Activated T-helper 17 cell treated with anti-CD3 and anti-CD28 coated beads, Interleukin-2, amount 50 U/mL, for 72 hours (primary cell): Measurements from ENCODE around the gene UPK3B. TPM values are rescaled to one million over a fixed set of nuclear protein-coding genes. Genes with fewer than 3 reads are reported as not detected.
A peak's percentile ranks its signal among the peaks of the same experiment; 100 is the strongest.
"Not testable (repeated sequence)": the region's sequence is repeated elsewhere in the genome, so short reads cannot be mapped to it uniquely, and the experiment has no call there.

ENCODE experiments used
- ATAC-seq: fragments of 150-1000 bp; cut with Tn5 transposase; replicated peaks from 2 replicates; pipeline ENCODE4 v1.10.0; 2021; ENCODE audit warnings: mild to moderate bottlenecking, moderate library complexity
- H3K27ac Mint-ChIP-seq: one replicate; pipeline ENCODE4 v1.8.0; 2022; ENCODE audit warnings: mixed read lengths
- H3K27me3 Mint-ChIP-seq: one replicate; pipeline ENCODE4 v1.8.0; 2022; ENCODE audit warnings: mixed read lengths
- H3K36me3 Mint-ChIP-seq: one replicate; pipeline ENCODE4 v1.8.0; 2022; ENCODE audit warnings: low read depth, mild to moderate bottlenecking, mixed read lengths
- H3K4me1 Mint-ChIP-seq: one replicate; pipeline ENCODE4 v1.8.0; 2022; ENCODE audit warnings: mixed read lengths
- H3K4me3 Mint-ChIP-seq: one replicate; pipeline ENCODE4 v1.8.0; 2022; ENCODE audit warnings: mild to moderate bottlenecking, mixed read lengths
- H3K9me3 Mint-ChIP-seq: one replicate; pipeline ENCODE4 v1.8.0; 2022; ENCODE audit warnings: mixed read lengths
- total RNA-seq, 2 donors: library from RNA; stranded (reverse); gene quantifications; one replicate each; pipeline ENCODE4 v1.2.3, GENCODE V29; 2022

UPK3B gene
- total RNA-seq, result 1 to 10 TPM in 1 of 2 donors, under 1 TPM in 1; 0.79 to 1.0 TPM

DNA sequence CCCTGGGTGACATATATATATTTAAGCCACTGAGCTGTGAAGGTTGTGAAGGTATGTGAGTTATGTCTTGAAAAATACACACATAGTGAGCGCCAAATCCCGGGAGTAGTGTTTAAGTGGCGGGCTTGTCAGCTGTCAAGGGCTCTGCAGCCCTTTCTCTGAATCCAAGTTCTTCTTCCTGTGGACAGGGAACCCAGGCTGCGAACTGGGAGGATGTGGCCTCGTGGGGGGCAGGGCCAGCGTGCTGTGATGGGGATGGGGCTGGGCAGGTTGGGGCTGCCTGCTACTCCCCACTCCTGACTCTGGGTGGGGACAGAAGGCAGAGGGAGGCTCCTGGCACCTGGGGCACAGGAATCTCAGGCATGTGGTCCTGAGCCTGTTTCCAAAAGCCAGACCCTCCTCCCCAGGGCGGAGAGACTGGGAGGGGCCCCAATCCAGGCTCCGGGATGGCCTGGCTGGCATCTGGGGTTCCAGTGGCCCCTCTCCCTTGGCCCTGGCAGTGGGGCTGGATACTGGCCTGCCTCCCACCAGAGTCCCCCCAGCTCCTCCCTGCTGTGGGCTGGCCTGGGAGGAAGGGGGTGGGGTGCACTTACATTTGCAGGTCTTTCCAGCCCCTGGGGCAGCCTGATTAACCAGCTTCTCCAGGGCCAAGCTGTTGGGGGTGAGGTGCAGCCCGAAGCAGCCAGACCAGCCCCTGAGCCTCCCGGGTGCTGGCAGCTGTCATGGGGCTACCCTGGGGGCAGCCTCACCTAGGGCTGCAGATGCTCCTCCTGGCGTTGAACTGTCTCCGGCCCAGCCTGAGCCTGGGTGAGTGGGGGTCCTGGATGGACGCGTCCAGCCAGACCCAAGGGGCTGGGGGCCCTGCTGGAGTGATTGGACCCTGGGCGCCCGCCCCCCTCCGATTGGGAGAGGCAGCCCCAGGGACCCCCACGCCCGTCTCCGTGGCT lies at the start of gene UPK3B:
TSS of gene UPK3B (plus strand) at position 622 of the 947 bp plus-strand sequence. CDS start at position 723, 101 bp downstream.
- Mint-ChIP-seq H3K4me3 (no peak within 1 kb of the TSS), H3K27ac (no peak within 1 kb of the TSS), H3K4me1 (peaks cover 3% of the 10 kb centered on the region), H3K36me3 (no peaks in the 10 kb centered on the region), H3K9me3 (no peaks in the 10 kb centered on the region), H3K27me3 (no peaks in the 10 kb centered on the region)
- no peak for ATAC-seq

DNA sequence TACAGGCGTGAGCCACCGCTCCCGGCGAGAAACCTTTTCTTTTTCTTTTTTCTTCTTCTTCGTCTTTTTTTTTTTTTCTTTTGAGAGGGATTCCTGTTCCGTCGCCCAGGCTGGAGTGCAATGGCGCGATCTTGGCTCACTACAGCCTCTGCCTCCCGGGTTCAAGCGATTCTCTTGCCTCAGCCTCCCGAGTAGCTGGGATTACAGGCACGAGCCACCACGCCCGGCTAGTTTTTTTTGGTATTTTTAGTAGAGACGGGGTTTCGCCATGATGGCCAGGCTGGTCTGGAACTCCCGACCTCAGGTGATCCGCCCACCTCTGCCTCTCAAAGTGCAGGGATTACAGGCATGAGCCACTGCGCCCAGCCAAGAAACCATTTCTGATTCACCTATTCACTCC lies 49.6 kb upstream of the UPK3B start:
- not testable (repeated sequence) for H3K4me3 Mint-ChIP-seq, ATAC-seq, H3K36me3 Mint-ChIP-seq, H3K27me3 Mint-ChIP-seq, H3K27ac Mint-ChIP-seq, H3K4me1 Mint-ChIP-seq, H3K9me3 Mint-ChIP-seq

DNA sequence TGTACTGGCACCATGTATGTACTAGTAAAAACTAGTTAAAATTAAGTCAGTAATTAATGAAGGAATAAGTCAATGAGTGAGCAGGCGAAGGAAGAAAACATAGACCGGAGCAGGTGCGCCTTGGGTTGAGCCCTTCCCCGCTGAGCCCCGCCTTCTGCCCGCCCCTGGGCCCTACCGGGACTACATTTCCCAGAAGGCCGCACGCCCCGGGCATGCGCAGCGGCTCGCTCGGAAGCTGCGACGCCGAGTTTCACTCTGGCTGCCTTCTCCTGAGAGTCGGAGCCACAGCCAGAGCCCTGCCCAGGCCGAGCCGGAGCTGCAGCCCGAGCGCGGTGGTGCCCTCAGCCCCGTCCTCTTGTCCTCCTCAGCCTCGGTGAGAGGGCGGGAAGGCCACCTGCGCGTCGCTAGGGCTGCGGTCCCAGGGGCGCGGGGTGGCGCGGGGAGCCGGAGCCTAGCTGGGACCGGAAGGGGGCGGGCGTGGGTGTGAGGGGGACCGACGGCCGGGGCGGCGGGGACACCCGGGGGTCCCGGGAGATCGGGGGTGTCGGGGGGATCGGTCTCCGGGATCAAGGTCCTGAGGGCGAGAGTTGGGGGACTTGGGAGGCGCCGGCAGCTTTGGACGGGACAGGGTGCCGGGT lies 48.8 kb upstream of the UPK3B start, which contains the start of gene DTX2:
TSS of gene DTX2 (plus strand) at position 246 of the 638 bp plus-strand sequence. CDS start 18,801 bp downstream, outside the sequence.
- not testable (repeated sequence) for H3K9me3 Mint-ChIP-seq, H3K27ac Mint-ChIP-seq, H3K4me3 Mint-ChIP-seq, H3K27me3 Mint-ChIP-seq, H3K36me3 Mint-ChIP-seq, H3K4me1 Mint-ChIP-seq
- ATAC-seq, result peak; percentile 99

DNA sequence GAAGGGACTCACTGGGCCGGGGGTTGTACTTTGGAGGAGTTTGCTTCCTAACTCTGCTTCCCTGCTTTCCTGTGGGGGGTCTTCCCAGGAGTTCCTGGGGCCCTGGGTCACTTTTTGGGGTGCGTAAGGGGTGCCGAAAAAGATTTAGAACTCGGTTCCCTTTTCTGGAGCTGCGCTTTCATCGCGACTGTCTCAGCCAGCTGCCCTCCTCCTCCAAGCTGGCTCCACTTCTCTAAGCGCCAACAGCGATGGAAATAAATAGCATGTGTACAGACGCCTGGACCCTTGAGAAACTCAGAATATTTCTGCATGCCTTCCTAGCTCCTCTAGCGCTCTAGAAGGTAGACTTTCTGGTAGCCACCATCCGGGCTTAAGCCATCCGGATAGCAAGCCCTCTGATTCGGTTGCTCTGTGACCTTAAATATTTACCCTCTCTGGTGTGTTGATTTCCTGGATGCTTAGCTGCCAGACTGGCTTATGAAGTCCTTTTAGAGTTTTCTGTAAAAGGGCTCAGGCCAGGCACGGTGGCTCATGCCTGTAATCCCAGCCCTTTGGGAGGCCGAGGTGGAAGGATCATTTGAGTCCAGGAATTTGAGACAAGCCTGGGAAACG lies 48.0 kb upstream of the UPK3B start:
- H3K36me3 Mint-ChIP-seq, H3K27me3 Mint-ChIP-seq, H3K4me3 Mint-ChIP-seq, H3K27ac Mint-ChIP-seq, H3K9me3 Mint-ChIP-seq, ATAC-seq, H3K4me1 Mint-ChIP-seq: not testable (repeated sequence)

DNA sequence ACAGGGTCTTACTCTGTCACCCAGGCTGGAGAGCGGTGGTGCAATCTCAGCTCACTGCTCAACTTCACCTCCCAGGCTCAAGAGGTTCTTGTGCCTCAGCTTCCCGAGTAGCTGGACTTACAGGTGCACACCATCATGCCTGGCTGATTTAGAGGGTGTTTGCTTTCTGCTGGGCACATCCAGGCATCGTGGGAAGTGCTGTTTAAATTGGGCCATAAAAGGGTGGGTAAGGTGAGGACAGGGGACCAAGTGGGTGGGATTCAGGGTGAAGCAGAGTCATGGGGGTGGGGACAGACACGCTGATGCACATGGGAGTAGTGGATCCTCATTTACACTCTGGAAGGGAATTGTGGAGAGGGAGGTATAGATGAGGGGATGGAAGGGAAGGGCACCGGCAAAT lies 45.4 kb upstream of the UPK3B start:
- not testable (repeated sequence) for H3K36me3 Mint-ChIP-seq, H3K9me3 Mint-ChIP-seq, H3K4me3 Mint-ChIP-seq, ATAC-seq, H3K27me3 Mint-ChIP-seq, H3K27ac Mint-ChIP-seq, H3K4me1 Mint-ChIP-seq

DNA sequence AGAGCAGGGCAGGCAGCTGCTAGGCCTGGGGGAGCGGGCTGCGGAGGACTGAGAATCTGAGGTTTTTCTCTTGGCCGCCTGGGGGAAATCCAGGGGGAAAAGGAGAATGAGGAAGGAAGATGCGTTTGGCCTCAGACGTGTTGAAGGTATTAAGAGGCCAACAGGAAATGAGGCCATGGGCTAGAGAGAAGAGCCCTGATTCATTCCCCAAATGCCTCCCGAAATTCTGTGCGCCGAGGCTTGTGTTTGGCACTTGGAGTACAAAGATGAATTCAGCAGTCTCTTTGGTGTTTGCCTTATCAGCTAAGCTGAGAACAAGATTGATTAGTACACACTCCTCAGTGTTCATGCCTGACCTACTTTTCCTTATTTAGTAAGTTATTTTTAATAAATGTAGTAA lies 44.4 kb upstream of the UPK3B start:
- not testable (repeated sequence) for H3K4me3 Mint-ChIP-seq, ATAC-seq, H3K9me3 Mint-ChIP-seq, H3K27me3 Mint-ChIP-seq, H3K36me3 Mint-ChIP-seq, H3K27ac Mint-ChIP-seq, H3K4me1 Mint-ChIP-seq

DNA sequence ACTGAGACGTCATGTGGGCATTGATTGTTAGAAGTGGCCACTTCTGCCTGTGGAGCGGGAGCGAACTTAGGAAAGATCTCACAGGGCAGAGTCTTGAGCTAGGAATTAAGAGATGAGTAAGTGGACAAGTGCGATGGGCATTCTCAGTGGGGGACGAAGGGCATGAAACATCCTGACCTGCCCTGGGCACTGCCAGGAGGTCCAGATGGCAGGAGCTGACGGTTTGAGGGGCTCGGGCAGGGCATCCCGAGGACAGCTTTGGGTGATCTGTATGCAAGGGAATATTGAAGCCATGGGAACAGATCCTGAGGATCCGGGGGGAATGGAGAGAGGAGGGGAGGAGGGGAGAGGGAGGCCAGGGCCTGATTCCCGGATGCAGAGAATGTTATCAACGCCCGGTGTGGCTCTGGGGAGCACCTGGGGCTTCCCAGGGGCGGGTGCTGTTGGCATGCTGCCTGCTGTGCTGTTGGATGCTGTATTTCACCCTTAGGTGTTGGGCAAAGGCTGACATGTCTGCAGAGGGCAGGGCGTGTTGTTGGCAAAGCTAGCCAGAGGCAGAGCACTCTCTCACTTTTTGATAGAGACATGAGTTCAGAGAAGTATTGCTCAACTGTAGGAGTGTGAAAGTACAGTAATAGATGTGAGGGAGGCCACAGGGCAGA lies 42.5 kb upstream of the UPK3B start:
- not testable (repeated sequence) for H3K27ac Mint-ChIP-seq, H3K27me3 Mint-ChIP-seq
- peak; percentile 26 for ATAC-seq

DNA sequence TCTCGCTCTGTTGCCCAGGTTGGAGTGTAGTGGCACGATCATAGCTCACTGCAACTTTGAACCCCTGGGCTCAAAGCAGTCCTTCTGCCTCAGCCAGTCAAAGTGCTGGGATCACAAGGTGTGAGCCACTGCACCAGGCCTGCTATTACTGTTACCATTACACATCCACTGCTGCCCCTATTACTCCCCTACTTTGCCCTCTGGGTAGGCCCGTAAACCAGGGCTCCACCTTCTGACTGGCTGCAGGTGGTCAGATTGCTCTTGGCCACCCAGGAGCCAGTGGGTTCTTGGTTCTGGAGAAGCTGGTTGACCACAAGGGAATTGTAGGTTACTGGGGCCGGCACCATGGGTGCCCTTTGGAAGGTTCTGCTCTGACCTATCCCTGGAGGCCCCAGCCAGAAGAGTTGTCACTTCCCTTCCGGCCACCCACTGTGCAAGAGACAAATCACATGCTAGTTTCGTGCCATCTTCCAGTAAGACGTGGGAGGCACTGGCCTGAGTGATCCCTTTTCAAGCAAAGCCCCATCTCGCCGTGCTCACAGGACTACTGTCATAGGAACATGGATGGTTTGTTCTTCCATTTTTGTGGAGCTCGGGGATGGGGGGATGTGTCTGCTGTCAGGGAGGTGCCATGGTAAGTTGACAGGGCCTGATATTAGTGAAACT lies 38.7 kb upstream of the UPK3B start:
- not testable (repeated sequence) for H3K36me3 Mint-ChIP-seq, H3K9me3 Mint-ChIP-seq, H3K4me3 Mint-ChIP-seq, H3K27ac Mint-ChIP-seq, H3K27me3 Mint-ChIP-seq, ATAC-seq, H3K4me1 Mint-ChIP-seq

More for the DNA sequence above, 42.5 kb upstream of the UPK3B start:
- not testable (repeated sequence) for H3K9me3 Mint-ChIP-seq, H3K4me1 Mint-ChIP-seq, H3K36me3 Mint-ChIP-seq, H3K4me3 Mint-ChIP-seq

DNA sequence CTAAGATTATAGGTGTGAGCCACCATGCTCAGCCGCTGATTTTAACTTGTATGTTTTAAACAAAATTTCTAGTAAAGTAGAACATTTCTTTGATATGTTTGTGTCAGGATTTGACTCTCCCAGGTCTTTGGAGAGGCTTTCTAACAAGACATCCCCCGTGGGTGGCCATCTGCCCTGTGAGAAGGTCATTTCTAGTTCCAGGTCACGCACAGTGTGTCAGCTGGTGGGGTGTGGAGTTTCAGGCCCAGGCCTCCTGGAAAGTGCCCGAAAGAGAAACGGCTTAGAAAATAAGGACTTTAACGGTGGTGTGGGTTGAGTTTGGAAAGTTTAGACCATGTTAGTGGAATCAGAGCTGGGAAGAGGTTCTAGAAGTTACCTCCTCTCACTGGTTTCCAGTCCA lies 37.3 kb upstream of the UPK3B start:
- not testable (repeated sequence) for H3K36me3 Mint-ChIP-seq, H3K4me1 Mint-ChIP-seq, ATAC-seq, H3K27me3 Mint-ChIP-seq, H3K9me3 Mint-ChIP-seq, H3K27ac Mint-ChIP-seq, H3K4me3 Mint-ChIP-seq

DNA sequence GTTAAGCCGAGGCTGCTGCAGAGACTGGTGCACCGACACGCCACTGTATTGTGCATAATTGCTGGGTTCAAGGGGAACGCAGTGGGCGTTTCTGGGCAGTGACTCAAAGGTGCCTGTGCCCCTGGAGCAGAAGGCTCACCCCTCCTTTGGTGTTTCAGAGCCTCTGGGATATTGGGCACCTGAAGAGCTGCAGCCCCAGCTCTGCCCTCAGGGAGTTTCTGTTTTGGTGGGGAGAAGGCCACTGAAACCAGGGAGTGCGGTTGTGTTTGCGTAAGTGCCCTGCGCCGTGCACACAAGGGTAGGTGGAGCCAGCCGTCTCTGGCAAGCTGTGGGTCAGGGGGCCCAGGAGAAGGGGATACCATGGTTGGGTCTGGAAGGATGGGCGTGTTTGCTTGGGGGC lies 34.1 kb upstream of the UPK3B start:
- not testable (repeated sequence) for H3K4me1 Mint-ChIP-seq, H3K27ac Mint-ChIP-seq, H3K36me3 Mint-ChIP-seq, H3K9me3 Mint-ChIP-seq, H3K27me3 Mint-ChIP-seq, ATAC-seq, H3K4me3 Mint-ChIP-seq

DNA sequence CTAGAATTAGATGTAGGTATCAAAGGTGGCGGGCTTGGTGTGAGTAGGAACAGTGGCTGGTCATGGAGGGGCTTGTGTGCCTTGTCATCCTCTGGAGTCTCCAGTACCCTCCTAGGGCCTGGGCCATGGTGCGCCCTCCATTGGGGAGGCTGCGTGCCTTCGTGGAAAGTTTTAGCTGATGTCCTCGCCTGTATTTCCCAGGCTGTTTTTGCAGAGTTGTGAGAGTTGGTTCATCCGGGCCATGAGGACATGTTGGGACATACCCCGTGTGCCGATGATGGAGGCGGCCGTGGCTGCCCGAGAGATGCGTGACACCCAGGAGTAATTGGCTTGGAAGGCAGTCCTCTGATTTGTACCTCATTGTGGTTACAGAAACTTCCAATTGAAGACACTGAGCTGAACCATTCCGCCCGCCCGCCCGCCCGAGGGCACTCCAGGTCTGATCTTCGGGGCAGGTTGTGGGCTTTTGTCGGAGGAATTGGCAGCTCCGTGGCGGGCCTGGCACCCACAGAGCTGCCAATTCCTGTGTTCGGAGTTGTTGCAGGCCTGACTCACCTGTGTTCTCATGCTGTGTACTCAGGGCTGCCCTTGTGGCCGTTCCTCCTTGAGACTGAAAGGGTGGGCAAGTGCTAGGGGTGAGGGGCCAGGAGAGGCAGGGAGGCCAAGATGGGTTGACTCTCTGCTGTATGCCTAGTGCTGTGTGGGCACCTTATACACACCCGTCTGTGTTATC lies 33.4 kb upstream of the UPK3B start:
- not testable (repeated sequence) for H3K27me3 Mint-ChIP-seq, H3K27ac Mint-ChIP-seq, H3K9me3 Mint-ChIP-seq, H3K4me1 Mint-ChIP-seq, H3K4me3 Mint-ChIP-seq, ATAC-seq, H3K36me3 Mint-ChIP-seq

DNA sequence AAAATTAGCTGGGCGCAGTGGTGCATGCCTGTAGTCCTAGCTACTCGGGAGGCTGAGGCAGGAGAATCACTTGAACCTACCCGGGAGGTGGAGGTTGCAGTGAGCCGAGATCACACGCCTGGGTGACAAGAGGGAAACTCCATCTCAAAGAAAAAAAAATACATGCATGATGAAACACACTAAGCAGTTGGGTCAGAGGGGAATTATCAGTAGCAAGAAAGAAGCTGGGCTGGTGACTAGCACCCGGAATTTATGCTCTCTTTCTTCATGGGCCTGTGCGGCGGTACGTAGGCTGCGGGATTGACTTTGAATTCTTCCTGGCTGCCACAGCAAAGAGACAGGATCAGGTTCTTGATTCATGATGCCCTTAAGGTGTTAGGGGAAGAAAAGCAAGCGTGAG lies 30.7 kb upstream of the UPK3B start:
- H3K9me3 Mint-ChIP-seq, H3K4me3 Mint-ChIP-seq, H3K4me1 Mint-ChIP-seq, H3K27me3 Mint-ChIP-seq, H3K27ac Mint-ChIP-seq, ATAC-seq: not testable (repeated sequence)
- H3K36me3 Mint-ChIP-seq, result peaks cover 20% of the 10 kb centered on the region

DNA sequence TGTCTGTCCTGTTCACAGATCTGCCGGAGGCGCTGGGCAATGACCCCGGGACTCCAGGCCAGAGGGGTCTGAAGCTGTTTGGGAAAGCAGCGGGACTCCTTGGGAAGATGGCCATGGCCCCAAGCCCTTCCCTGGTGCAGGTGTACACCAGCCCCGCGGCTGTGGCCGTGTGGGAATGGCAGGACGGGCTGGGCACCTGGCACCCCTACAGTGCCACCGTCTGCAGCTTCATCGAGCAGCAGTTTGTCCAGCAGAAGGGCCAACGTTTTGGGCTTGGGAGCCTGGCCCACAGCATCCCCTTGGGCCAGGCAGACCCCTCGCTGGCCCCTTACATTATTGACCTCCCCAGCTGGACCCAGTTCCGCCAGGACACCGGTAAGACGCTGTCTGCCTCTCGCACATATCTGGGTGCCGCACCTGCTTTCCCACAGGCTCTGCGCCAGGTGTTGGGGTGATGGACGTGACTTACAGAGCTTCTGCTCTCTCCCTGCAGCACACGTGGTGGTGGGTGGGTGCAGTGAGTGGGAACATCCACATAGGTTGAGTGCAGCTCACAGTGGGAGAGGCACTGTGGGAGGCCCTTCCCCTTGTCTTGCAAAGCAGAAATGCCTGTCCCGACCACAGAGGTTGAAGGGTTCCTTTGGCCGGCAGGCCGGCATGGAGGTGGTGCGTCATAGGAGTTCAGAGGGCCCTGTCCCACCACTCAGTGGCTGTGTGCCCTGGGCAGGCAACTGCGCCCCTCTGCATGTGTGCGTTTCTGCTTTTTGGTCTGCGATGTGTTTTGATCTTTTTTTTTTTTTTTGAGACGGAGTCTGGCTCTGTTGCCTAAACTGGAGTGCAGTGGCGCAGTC lies 29.7 kb upstream of the UPK3B start:
- peaks cover 20% of the 10 kb centered on the region for H3K36me3 Mint-ChIP-seq
- H3K27ac Mint-ChIP-seq, ATAC-seq, H3K4me1 Mint-ChIP-seq, H3K9me3 Mint-ChIP-seq, H3K27me3 Mint-ChIP-seq, H3K4me3 Mint-ChIP-seq: not testable (repeated sequence)
